DMS 273 (cell line): ENCODE results near the gene FGL2.
"Not testable (repeated sequence)": the region's sequence is repeated elsewhere in the genome, so short reads cannot be mapped to it uniquely, and the experiment has no call there.

Experiments
- DNase-seq: peaks from one replicate; lab custom pipeline; 2025; ENCODE audit not compliant: unreplicated experiment; lab: John Stamatoyannopoulos, UW

FGL2 gene

GRCh38 chr7:77216181-77216845 lies 16.7 kb upstream of the FGL2 start:
- no peak for DNase-seq

- peak; percentile 12 for DNase-seq
These were observed 10.0 kb upstream of the FGL2 start for GRCh38 chr7:77209479-77210139.

- no peak for DNase-seq
These were observed 8.8 kb upstream of the FGL2 start for GRCh38 chr7:77208416-77208815.

- DNase-seq: no peak
These were observed 6.1 kb upstream of the FGL2 start for GRCh38 chr7:77205706-77206105.

- no peak for DNase-seq
These were observed 2.9 kb upstream of the FGL2 start for GRCh38 chr7:77202481-77202976.

GRCh38 chr7:77200542-77200941 lies 923 bp upstream of the FGL2 start:
- no peak for DNase-seq

GRCh38 chr7:77197141-77197540 lies 2.5 kb downstream of the FGL2 start:
- no peak for DNase-seq

- DNase-seq: no peak
These were observed 10.7 kb downstream of the FGL2 start for GRCh38 chr7:77188731-77189437.

- no peak for DNase-seq
These were observed 13.8 kb downstream of the FGL2 start for GRCh38 chr7:77185866-77186265.

GRCh38 chr7:77184990-77185389 lies 14.6 kb downstream of the FGL2 start:
- DNase-seq: no peak

- DNase-seq: no peak
These were observed 15.2 kb downstream of the FGL2 start for GRCh38 chr7:77184463-77184862.

GRCh38 chr7:77182261-77182660 lies 17.4 kb downstream of the FGL2 start:
- DNase-seq: no peak

- no peak for DNase-seq
These were observed 17.9 kb downstream of the FGL2 start for GRCh38 chr7:77181734-77182133.

GRCh38 chr7:77181015-77181595 lies 18.5 kb downstream of the FGL2 start:
- DNase-seq: no peak

- not testable (repeated sequence) for DNase-seq
These were observed 21.6 kb downstream of the FGL2 start for GRCh38 chr7:77178024-77178423.

GRCh38 chr7:77177321-77177904 lies 22.2 kb downstream of the FGL2 start:
- DNase-seq: not testable (repeated sequence)

GRCh38 chr7:77175274-77175800 lies 24.3 kb downstream of the FGL2 start:
- DNase-seq: not testable (repeated sequence)

- DNase-seq: not testable (repeated sequence)
These were observed 25.2 kb downstream of the FGL2 start for GRCh38 chr7:77174418-77174817.

- not testable (repeated sequence) for DNase-seq
These were observed 27.0 kb downstream of the FGL2 start for GRCh38 chr7:77172437-77173172.

GRCh38 chr7:77171073-77171472 lies 28.5 kb downstream of the FGL2 start:
- peak; percentile 45 for DNase-seq
